Ovary (tissue), 3 donors: Measurements from ENCODE around the gene OR51A4.

Source experiments
- EP300 ChIP-seq: sonication (generic); formaldehyde crosslinking; IDR thresholded peaks from one replicate; pipeline ENCODE4 v1.6.1; 2017; ENCODE audit warnings: antibody characterized with exemption
- POLR2A ChIP-seq: fragments of 450-650 bp; IDR thresholded peaks from one replicate; pipeline ENCODE4 v1.6.1; 2017; ENCODE audit warnings: antibody characterized with exemption, mild to moderate bottlenecking, moderate library complexity
- TF ChIP-seq, protein P1 (sequence below), 3 donors: fragments of 450-650 bp in 2 of 3; fragments of 200-600 bp in 1 of 3; IDR thresholded peaks; one replicate each; pipeline versions ENCODE4 v1.5.1 to v1.8.0; 2016 to 2022; ENCODE audit warnings: antibody characterized with exemption in 3 of 3, mild to moderate bottlenecking in 1 of 3
- donor health status: DM: no; HTN: no; CAD: no.

DNA sequence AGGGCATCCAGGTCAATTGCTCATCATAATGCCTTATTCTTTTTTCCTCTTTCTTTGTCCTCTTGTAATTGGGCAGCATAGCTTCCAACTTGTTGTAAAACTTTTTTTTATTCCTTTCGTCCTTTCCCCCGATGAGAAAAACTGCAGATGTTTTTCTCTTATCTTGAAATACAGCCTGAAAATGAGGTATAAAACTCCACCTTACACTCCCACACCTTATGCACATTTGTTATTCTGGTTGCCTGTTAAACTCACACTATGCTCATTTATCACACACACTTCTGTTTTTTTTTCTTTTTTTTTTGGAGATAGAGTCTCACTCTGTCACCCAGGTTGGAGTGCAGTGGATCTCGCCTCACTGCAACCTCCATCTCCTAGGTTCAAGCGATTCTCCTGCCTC is 10.0 kb upstream of the OR51A4 start:
- TF ChIP-seq, protein P1, sequence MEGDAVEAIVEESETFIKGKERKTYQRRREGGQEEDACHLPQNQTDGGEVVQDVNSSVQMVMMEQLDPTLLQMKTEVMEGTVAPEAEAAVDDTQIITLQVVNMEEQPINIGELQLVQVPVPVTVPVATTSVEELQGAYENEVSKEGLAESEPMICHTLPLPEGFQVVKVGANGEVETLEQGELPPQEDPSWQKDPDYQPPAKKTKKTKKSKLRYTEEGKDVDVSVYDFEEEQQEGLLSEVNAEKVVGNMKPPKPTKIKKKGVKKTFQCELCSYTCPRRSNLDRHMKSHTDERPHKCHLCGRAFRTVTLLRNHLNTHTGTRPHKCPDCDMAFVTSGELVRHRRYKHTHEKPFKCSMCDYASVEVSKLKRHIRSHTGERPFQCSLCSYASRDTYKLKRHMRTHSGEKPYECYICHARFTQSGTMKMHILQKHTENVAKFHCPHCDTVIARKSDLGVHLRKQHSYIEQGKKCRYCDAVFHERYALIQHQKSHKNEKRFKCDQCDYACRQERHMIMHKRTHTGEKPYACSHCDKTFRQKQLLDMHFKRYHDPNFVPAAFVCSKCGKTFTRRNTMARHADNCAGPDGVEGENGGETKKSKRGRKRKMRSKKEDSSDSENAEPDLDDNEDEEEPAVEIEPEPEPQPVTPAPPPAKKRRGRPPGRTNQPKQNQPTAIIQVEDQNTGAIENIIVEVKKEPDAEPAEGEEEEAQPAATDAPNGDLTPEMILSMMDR (IDR thresholded peaks at IDR 0.05): no peak
- no peak for TF ChIP-seq EP300
- TF ChIP-seq POLR2A: no peak
